ENCODE measurements around the gene TM4SF1.

The TM4SF1 gene

DNA sequence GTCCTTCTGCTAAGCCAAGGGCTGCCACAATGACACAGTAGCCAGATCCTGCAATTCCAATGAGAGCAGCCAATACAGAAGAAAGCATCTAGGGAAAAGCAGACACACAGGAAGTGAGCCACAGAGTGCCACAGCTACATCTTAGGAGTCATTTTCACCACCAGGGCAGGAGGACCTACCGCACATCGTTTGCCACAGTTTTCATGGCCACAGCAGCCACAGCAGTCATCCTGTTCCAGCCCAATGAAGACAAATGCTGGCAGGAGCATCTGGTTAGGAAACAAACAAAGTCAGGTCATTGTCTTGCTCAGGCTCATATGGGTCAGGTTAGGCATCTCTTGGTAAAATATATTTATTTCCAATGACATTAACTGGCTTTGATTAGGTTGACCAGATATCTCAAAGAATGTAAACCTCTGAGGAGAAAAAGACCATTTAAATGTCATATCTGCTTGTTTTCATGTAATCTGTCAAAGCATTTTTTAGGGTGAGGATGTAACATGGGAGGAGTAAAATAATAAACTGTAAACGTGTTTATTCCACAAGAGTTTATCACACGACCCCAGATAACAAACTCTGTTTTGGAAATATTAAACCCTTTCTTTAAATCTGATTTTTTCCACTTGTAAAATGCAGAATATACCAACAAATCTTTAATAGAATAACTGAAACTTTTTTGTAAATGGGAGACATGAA is 1.8 kb downstream of the TM4SF1 start:
- DNase-seq (ENCODE audit: low read depth in 2 of 3, low spot score in 2 of 3) = no peak

DNA sequence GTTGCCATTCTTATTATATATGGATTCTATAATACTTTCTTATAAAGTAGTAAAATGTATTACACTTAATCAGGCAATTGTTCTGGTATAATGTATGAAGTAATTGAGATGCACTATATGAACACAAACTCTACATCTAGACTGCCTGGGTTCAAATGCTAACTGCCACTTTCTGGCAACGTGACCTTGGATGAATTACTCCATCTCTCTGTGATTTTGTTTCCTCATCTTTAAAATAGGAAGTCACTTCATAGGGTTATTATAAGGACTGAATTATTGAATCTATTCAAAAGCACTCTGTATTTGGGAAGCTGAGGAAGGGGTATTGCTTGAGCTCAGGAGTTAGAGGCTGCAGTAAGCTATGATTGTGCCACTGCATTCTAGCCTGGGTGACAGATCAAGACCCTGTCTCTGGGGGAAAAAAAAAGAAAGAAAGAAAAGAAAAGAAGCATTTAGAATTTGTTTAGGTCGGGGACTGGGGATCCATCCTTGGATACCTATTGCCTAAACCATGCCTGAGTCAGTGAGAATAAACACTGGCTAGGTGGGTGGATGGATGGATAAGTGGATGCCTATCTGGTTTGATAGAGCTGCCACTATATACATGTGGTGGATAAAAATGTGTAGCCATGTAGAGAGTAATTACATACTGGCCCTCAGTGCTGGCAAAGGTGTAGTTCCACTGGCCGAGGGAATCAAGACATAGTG is 2.5 kb downstream of the TM4SF1 start:
- DNase-seq (ENCODE audit: low read depth in 2 of 3, low spot score in 2 of 3) = no peak

DNA sequence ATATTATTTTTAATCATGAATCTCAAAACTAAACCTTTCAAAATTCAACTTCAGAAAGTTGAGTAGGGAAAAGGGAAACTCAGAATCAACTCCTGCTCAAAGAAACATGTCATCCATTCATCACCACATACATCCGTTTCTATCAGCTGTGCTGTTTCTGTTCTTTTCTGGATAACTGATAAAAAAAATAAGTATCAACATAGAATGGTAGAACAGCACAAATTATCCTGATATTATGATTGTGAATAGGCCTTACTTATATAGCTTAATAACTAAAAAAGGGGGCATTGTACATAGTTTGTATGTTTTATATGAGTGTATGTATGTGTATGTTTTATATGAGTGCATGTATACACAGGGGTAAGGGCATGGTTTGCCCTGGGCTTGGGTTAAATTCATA is 3.1 kb downstream of the TM4SF1 start:
- DNase-seq (ENCODE audit: low read depth in 2 of 3, low spot score in 2 of 3) = no peak

DNA sequence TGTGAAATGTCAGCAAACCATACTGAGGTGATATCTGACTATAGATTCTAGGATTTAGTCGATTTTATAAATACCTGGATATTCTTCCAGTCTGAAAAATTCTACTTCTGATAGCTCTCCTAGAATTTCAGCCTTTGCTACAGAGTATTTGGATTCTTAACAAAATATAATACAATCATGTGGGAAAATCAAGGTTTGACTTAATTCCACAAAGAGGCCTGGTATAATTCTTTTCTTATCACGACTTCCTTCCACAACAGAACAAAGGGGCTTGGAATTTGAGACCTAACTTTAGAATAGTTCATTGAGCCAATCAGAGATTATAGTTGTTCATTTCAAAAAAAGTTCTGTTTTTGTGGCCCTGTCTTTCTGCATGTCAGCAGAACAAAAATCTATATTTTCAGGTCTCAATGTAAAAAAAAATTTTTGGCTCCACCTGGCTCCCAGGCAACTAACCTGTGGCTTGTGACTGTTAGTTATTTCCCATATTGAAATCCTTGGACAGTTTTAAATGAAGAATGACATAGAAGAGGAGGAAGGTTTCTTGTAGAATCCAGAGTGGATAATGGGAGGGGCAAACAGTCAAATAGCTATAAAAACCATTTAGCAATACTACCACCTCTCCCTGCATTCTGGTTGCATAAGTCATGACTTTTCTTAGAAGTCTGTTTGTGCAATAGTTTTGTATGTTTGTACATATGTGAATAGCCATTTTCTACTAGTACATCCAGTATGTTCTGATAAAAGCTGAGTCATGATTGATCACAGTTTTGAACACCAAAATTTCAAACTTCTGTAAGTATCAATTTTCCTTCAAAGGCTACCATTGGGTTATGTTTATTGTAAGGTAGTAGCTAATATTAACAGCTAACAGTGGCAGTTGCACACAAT is 4.0 kb downstream of the TM4SF1 start:
- DNase-seq (ENCODE audit: low read depth in 2 of 3, low spot score in 2 of 3) = no peak

DNA sequence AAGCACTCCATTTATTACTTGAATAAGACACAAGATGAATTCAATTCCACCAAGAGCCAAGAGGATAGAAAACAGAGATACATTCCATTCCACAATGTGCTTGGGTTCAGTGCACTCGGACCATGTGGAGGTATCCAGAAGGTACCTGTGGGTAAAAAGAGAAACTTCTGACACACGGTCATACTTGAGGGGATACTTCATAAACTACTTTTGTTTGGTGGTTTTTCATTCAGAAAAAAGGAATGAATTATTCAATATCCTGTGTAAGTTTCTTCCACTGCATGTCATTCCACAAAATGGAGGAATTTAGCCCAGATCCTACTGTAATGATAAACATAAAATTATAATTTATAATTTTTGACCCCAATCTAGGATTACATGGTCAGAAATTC is 5.7 kb downstream of the TM4SF1 start:
- DNase-seq (ENCODE audit: low read depth in 2 of 3, low spot score in 2 of 3) = no peak

DNA sequence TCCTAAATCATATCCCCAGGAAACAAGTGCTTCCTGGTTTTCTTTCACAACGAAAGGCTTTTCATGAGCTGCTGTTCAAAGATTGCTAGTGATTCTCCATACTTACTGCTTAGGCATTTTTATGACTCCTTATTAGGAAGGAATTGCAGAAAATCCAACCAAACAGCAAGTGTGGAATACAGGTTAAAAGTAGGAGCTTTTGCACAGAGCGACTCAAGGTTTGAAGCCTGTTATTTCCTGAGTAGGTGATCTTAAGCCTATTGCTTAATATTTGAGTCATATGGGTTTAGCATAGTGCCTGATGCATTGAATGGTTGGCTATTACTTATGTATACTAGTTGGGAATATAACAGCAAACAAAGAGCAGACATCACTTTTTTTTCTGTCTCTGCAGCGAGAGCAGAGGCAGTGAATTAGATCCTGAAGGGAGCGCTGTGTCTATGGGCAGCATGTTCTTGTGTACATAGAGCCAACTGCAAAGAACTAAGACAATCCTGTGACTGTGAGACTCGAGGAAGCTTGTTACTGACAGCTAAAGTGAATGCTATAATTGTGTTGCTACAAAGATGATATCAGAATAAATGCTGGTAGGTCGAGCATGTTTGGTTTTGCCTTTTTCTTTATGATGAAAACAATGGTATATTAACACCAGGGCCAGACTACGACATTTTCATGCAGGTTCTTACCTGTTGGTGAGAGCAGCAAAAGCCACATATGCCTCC is 6.3 kb downstream of the TM4SF1 start:
- no peak for DNase-seq (ENCODE audit: low read depth in 2 of 3, low spot score in 2 of 3)

DNA sequence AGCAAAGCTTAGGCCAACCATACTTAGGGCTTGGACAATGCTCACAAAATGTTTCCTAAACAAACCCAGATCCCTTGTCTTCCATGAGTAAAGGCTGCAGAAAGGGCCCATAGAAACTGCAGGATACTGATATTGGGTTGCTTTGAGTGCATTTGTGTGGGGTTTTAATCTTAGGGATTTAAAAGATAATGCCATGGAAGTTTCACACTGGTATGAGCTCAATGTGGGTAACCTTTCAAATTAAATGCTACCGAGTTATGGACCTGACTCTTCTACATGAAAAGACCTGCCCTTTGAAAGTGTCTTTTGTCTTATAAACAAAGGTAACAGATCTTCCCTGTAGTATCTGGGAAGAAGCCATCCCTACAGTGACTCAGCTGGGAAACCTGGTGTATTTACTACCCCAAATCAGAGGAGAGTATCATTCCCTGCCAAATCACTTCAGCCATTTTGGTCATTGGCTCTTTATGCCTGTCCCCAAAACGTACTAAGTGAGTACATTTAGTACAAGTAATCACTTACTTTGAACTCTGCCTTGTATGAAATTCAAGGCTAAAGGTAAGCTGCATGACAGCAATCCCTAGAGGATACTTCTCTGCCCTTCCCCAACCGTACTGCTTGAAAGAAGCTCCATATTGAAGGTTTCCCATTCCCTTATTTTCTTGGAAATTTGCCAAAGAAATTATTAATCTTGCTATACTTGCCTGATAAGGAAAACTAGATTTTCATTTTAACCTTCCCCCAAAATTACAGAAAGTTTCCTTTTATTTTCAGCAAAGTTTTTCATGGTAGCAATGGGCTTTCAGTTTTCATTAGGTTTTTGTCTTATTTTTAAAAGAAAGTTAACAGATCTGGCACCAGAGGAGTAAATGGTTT is 7.2 kb downstream of the TM4SF1 start:
- no peak for DNase-seq (ENCODE audit: low read depth in 2 of 3, low spot score in 2 of 3)

DNA sequence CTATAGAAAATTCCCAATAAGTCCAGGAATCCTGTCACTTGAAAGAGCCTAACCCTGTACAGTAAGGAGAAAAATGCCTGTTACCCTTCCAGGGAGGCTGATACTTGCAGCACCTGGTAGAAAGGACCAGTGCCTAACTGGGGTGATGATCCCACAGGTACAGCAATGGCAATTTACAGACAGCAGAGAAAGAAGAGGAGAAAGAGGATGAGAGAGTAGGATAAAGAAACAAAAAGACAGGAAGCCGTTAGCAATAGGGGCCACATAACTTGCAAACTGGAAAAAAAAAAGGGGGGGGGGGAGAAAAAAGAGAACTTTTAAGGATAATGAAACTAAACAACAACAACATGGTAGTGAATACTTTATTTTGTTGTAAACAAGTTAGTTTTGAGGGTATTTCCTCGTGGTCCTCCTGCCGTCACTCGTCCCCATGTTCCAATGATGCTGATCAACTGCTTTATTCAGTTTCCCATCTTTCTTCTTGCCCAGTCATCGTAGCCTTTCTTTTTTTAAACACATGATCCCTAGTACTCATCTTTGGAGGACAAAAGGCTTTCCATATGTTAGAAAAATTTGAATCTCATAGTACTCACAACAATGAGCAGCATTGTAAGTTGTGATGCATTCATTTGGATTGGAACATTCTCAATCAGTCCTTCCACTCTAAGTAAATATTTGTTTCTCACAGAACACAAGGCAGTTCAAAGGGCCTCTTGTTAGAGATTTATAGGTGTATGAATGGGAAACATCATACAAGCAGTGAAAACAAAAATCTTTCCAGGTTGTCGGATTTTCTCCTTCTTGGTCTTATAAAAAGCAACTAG is 8.6 kb downstream of the TM4SF1 start:
- no peak for DNase-seq (ENCODE audit: low read depth in 2 of 3, low spot score in 2 of 3)

DNA sequence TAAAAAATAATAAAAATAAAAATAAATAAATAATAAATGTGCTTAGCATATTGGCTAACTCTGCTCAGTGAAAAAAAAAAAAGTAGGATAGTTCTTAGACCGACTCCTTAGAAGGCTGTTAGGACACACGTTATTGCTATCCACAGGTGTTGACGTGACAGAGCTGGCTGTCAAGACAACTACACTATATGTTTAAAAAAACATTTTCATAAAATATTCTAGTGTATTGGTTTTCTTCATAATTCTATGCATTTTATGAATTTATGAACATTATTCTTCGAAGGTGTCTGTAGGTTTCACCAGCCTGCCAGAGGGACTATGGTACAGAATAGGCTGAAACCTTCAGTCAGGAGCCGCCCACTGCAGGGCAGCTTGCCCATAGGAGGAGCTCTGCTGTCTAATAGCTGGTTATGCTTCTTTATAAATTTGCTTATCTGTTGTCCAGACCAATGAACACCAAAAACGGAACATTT is 9.2 kb downstream of the TM4SF1 start:
- no peak for DNase-seq (ENCODE audit: low read depth in 2 of 3, low spot score in 2 of 3)

DNA sequence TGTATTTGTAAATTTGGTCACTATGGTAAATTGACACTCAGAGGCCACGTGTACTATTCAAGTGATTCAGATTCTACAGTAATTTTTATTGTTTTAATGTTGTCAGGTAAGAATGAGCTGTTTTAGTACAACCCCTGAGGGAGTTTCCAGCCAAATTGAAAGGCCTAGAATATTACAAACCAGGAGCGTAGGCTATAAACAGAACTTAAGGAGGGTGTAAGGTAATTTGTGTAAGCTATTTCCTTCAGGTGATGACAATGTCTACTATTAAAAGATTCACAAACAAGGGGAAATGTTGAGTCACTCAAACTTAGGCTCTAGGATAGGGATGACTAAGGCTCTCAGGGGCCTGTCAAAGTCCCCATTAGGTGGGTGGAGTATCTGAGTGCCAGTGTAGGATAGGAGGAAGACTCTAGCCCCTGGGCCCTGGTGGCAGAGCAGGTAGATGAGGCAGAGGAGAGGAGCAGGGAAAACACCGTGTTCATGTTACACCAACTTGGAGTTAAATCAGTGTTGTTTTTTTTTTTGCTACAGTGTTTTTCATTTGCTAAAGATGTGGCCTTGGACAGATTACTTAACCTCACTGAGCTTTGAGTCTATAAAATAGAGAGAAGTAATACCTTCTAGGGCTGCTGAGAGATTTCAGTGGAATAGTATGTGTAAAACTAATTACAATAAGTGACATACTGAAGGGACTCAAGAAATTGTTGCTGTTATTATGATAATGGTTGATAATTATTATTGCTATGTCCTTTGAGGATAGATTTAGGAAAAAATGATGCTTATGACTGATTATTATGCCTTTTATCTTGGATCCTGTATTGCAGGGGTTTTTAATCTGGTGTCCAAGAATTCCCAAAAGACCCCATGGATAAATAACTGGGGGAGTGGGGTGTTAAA is 10.3 kb downstream of the TM4SF1 start:
- no peak for DNase-seq (ENCODE audit: low read depth in 2 of 3, low spot score in 2 of 3)

DNA sequence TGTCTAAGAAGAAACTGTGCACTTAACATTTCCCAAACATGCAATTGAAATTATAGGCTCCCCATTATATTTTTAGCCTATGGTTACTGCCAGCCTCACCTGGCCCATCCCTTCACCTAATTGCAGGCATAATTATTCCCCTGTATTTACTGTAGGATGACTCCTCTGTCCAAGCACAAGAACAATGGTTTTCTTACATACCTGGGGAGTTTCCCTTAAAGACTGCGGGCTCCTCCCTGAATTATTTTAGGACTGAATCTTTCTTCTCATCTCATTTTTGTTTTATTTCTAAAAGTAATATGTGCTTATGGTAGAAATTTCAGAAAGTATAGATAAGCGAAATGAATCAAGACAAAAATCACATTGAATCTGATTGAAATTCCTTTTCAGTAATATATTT is 11.4 kb downstream of the TM4SF1 start:
- no peak for DNase-seq (ENCODE audit: low read depth in 2 of 3, low spot score in 2 of 3)

DNA sequence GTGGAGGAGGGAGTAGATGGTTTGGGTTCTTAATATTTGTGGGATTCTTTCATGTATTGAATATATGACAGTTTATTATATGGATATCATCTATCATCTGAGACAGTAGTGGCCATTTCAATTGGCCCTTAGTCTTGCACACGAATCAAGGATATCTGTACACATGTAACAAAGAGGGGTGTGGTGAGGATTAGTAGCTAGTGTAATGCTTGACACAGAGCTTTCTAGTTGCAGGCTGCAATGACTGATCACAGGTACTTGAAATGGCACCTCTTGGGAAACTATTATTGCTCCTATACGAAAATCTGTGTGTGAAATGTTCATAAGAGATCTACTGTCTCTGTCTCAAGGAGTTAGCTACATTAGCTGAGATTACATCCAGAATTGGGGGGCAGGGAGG is 12.8 kb downstream of the TM4SF1 start:
- no peak for DNase-seq (ENCODE audit: low read depth in 2 of 3, low spot score in 2 of 3)

DNA sequence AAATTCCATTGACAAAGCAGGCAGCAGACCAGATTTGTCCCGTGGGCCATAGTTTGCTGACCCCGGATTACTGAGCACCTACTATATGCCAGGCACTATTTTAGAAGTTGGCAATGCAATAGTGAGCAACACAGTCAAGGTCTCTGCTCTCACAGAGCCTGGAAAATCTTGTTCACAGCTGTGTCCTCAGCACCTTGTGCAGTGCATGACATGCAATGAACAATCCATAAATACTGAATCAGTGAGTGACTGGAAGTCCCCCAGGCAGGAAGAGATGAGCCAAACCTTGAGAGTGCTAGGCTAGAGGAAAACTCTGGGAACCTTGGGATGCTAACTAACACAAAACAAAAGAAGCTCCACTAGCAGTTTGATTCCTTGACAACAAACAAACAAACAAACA is 14.4 kb downstream of the TM4SF1 start:
- no peak for DNase-seq (ENCODE audit: low read depth in 2 of 3, low spot score in 2 of 3)

DNA sequence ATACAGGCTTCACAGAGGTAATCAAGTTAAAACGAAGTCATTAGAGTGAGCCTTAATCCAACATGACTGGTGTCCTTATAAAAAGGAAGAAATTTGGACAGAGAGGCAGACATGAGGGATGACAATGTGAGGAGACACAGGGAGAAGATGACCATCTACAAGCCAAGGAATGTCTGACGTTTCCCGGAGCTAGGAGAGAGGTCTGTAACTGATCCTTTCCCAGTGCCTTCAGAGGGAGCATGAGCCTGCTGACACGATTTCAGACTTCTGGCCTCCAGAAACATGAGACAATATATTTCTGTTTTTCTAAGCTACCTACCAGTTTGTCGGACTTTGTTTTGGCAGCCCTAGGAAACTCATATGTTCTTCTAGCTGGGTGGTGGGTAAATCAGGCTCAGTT is 15.1 kb downstream of the TM4SF1 start:
- no peak for DNase-seq (ENCODE audit: low read depth in 2 of 3, low spot score in 2 of 3)

DNA sequence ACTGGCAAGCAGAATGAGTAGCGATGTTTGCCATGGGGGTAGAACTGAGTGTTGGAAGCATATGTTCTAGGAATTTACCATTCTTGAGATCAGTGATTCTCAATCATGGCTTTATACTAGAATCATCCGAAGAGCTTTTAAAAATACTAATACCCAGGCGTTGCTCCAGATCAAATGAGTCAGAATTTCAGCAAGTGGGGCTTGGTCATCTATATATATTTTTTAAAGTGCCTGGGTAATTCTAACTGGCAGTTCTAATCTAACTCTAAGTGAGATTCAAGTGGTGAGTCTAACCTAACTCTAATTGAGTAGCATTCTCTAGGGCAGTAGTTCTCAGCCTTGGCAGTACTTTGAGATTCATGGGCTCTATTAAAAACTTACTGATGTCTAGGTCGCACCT is 20.8 kb downstream of the TM4SF1 start:
- no peak for DNase-seq (ENCODE audit: low read depth in 2 of 3, low spot score in 2 of 3)

DNA sequence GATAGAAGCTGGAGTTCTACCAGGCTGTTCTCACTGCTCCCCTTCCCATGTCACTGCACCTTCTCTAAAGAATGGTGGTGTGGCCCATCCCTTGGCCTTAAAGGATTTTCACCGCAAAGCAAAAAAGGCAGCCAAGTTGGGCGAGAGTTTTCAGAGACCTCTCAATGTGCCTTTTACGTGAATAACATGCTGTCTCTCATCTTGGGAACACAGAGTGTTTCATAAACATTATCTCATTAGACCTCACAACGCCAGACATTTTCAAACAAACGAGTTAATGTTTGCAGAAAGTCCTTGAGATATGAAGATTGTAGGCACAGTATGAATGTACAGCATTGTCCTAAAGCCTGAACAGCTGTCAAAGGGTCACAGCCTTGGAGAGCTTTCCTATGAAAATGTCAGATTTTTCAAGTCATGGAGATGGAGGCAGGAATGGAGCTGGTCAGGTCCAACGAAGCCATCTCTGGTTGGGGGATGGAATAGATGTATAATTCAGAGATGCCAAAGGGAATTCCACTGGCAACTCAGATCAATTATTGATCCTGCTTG is 21.3 kb downstream of the TM4SF1 start:
- DNase-seq (ENCODE audit: low read depth in 2 of 3, low spot score in 2 of 3) = no peak

DNA sequence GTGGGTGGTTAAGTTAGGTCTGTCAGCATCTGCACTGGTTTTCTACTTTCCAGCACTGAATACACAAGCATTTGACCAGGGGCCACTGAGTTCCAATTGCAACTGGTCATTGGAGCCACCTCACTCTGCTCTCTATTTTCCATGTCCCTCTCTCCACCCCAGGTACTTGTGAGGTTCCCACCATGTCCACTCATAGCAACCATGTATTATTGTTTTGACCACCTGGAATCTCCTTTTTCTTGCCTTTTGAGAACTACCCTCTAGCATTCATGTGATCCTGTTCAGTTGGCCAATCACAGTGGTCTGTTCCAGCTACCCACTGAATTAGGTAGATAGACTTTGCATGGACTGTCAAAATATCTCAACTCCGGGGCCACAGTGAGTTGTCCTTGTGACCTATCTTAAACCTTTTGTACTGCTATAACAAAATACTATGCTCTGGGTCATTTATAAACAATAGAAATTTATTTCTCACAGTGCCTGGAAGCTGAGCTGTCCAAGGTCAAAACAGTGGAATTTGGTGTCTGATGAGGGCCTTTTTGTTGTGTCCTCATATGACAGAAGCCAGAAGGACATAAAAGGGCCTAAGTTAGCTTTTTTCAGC is 23.8 kb downstream of the TM4SF1 start:
- DNase-seq (ENCODE audit: low read depth in 2 of 3, low spot score in 2 of 3) = no peak

DNA sequence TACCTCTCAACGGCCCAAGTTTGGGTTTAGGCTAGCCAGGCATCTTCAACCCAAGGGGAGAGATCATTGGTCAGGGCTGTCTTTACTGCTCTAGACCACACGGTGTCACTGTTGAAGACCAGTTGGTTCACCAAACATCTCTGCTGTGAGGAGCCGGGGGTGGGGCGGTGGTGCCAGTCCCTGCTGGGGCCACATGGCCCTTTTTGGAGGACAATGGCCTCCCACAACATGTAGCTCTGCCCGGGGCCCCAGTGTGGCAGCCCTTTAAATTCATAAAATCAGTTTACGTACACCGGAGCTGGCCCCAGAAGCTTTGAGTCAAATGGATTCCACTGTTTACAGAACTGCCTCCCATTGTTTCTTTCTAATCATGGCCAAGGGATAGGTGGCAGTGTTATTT is 24.9 kb downstream of the TM4SF1 start:
- DNase-seq (ENCODE audit: low read depth in 2 of 3, low spot score in 2 of 3) = peak in 1 of 3 experiments; percentile 5
